ENCODE data around the gene B9D2. TPM values are rescaled to one million over a fixed set of nuclear protein-coding genes. Genes with fewer than 3 reads are reported as not detected.

The B9D2 gene
- total and polyA plus RNA-seq, 4 donors: 1.6 to 13.5 (median 4.8) TPM

- Histone ChIP-seq H3K27ac (ENCODE audit: low read depth in 1 of 2, low read length in 2 of 2) (no peak overlapping the region), H3K9me3 (ENCODE audit: control insufficient read depth, low read length) (no peaks in the 10 kb centered on the region), H3K36me3 (ENCODE audit: control insufficient read depth in 1 of 2, insufficient read depth in 2 of 2, low read length in 1 of 2) (peaks cover 0 to 6% of the 10 kb centered on the region in 2 donors), H3K4me1 (ENCODE audit: control insufficient read depth in 1 of 2, insufficient read depth in 2 of 2, low read length in 2 of 2) (no peaks in the 10 kb centered on the region), H3K4me3 (ENCODE audit: low read length in 2 of 2) (no peak overlapping the region), H3K27me3 (ENCODE audit: control insufficient read depth in 1 of 2, insufficient read depth in 2 of 2, low read length in 1 of 2) (no peaks in the 10 kb centered on the region)
- 97% methylated on average over 2 of the region's 2 CpGs for WGBS, 2 donors
- DNase-seq (no peak), ATAC-seq (ENCODE audit: low FRiP score) (no peak)
- intact Hi-C loops (cut with DNase I): no loop called here
These were observed 19.8 kb downstream of the B9D2 start for GRCh38 chr19:41344162-41344561.

- no peak overlapping the region for H3K4me3 ChIP-seq (ENCODE audit: low read length in 2 of 2)
- intact Hi-C loops (cut with DNase I): no loop called here
- H3K27ac ChIP-seq (ENCODE audit: low read depth in 1 of 2, low read length in 2 of 2): no peak overlapping the region
- 92 to 94% methylated on average over 20 of the region's 20 CpGs for WGBS, 2 donors
- ATAC-seq (ENCODE audit: low FRiP score) (peak; percentile 52), DNase-seq (no peak)
- H3K9me3 ChIP-seq (ENCODE audit: control insufficient read depth, low read length): no peaks in the 10 kb centered on the region
- peaks cover 2 to 6% of the 10 kb centered on the region in 2 donors for H3K36me3 ChIP-seq (ENCODE audit: control insufficient read depth in 1 of 2, insufficient read depth in 2 of 2, low read length in 1 of 2)
- H3K4me1 ChIP-seq (ENCODE audit: control insufficient read depth in 1 of 2, insufficient read depth in 2 of 2, low read length in 2 of 2): no peaks in the 10 kb centered on the region
- H3K27me3 ChIP-seq (ENCODE audit: control insufficient read depth in 1 of 2, insufficient read depth in 2 of 2, low read length in 1 of 2): no peaks in the 10 kb centered on the region
These were observed 22.1 kb downstream of the B9D2 start for GRCh38 chr19:41341669-41342490.

GRCh38 chr19:41339936-41340335, 24.0 kb downstream of the B9D2 start:
- DNase-seq: no peak
- no peaks in the 10 kb centered on the region for H3K27me3 ChIP-seq (ENCODE audit: control insufficient read depth in 1 of 2, insufficient read depth in 2 of 2, low read length in 1 of 2)
- no peak overlapping the region for H3K4me3 ChIP-seq (ENCODE audit: low read length in 2 of 2)
- ATAC-seq (ENCODE audit: low FRiP score): no peak
- peaks cover 2 to 6% of the 10 kb centered on the region in 2 donors for H3K36me3 ChIP-seq (ENCODE audit: control insufficient read depth in 1 of 2, insufficient read depth in 2 of 2, low read length in 1 of 2)
- 93 to 95% methylated on average over 5 of the region's 5 CpGs for WGBS, 2 donors
- intact Hi-C loops (cut with DNase I): no loop called here
- H3K27ac ChIP-seq (ENCODE audit: low read depth in 1 of 2, low read length in 2 of 2): no peak overlapping the region
- H3K9me3 ChIP-seq (ENCODE audit: control insufficient read depth, low read length): no peaks in the 10 kb centered on the region
- no peaks in the 10 kb centered on the region for H3K4me1 ChIP-seq (ENCODE audit: control insufficient read depth in 1 of 2, insufficient read depth in 2 of 2, low read length in 2 of 2)

- 93 to 95% methylated on average over 10 of the region's 10 CpGs for WGBS, 2 donors
These were observed 28.5 kb downstream of the B9D2 start for GRCh38 chr19:41335467-41335866.

GRCh38 chr19:41334793-41335192, 29.2 kb downstream of the B9D2 start:
- H3K27ac ChIP-seq (ENCODE audit: low read depth in 1 of 2, low read length in 2 of 2): no peak overlapping the region
- 83 to 86% methylated on average over 5 of the region's 5 CpGs for WGBS, 2 donors
- no peaks in the 10 kb centered on the region for H3K9me3 ChIP-seq (ENCODE audit: control insufficient read depth, low read length)
- H3K4me1 ChIP-seq (ENCODE audit: control insufficient read depth in 1 of 2, insufficient read depth in 2 of 2, low read length in 2 of 2): no peaks in the 10 kb centered on the region
- DNase-seq (no peak), ATAC-seq (ENCODE audit: low FRiP score) (no peak)
- intact Hi-C loops (cut with DNase I): no loop called here
- no peaks in the 10 kb centered on the region for H3K27me3 ChIP-seq (ENCODE audit: control insufficient read depth in 1 of 2, insufficient read depth in 2 of 2, low read length in 1 of 2)
- peaks cover 2% of the 10 kb centered on the region in 2 donors for H3K36me3 ChIP-seq (ENCODE audit: control insufficient read depth in 1 of 2, insufficient read depth in 2 of 2, low read length in 1 of 2)
- H3K4me3 ChIP-seq (ENCODE audit: low read length in 2 of 2): no peak overlapping the region

More at GRCh38 chr19:41335467-41335866, 28.5 kb downstream of the B9D2 start:
- ATAC-seq (ENCODE audit: low FRiP score) (no peak), DNase-seq (no peak)
- no peaks in the 10 kb centered on the region for H3K4me1 ChIP-seq (ENCODE audit: control insufficient read depth in 1 of 2, insufficient read depth in 2 of 2, low read length in 2 of 2)
- no peaks in the 10 kb centered on the region for H3K9me3 ChIP-seq (ENCODE audit: control insufficient read depth, low read length)
- no peak overlapping the region for H3K27ac ChIP-seq (ENCODE audit: low read depth in 1 of 2, low read length in 2 of 2)
- intact Hi-C loops (cut with DNase I): no loop called here
- H3K27me3 ChIP-seq (ENCODE audit: control insufficient read depth in 1 of 2, insufficient read depth in 2 of 2, low read length in 1 of 2): no peaks in the 10 kb centered on the region
- no peak overlapping the region for H3K4me3 ChIP-seq (ENCODE audit: low read length in 2 of 2)
- H3K36me3 ChIP-seq (ENCODE audit: control insufficient read depth in 1 of 2, insufficient read depth in 2 of 2, low read length in 1 of 2): peaks cover 2% of the 10 kb centered on the region in 2 donors

- H3K4me1 ChIP-seq (ENCODE audit: control insufficient read depth in 1 of 2, insufficient read depth in 2 of 2, low read length in 2 of 2): no peaks in the 10 kb centered on the region
- 90 to 92% methylated on average over 5 of the region's 5 CpGs for WGBS, 2 donors
- H3K36me3 ChIP-seq (ENCODE audit: control insufficient read depth in 1 of 2, insufficient read depth in 2 of 2, low read length in 1 of 2): peaks cover 0 to 2% of the 10 kb centered on the region in 2 donors
These were observed 31.5 kb downstream of the B9D2 start for GRCh38 chr19:41332468-41332867.

GRCh38 chr19:41332000-41332399, 31.9 kb downstream of the B9D2 start:
- Histone ChIP-seq H3K27me3 (ENCODE audit: control insufficient read depth in 1 of 2, insufficient read depth in 2 of 2, low read length in 1 of 2) (no peaks in the 10 kb centered on the region), H3K4me3 (ENCODE audit: low read length in 2 of 2) (no peak overlapping the region), H3K4me1 (ENCODE audit: control insufficient read depth in 1 of 2, insufficient read depth in 2 of 2, low read length in 2 of 2) (no peaks in the 10 kb centered on the region), H3K9me3 (ENCODE audit: control insufficient read depth, low read length) (no peaks in the 10 kb centered on the region), H3K36me3 (ENCODE audit: control insufficient read depth in 1 of 2, insufficient read depth in 2 of 2, low read length in 1 of 2) (peaks cover 0 to 2% of the 10 kb centered on the region in 2 donors), H3K27ac (ENCODE audit: low read depth in 1 of 2, low read length in 2 of 2) (no peak overlapping the region)
- WGBS, 2 donors: 86 to 90% methylated on average over 16 of the region's 16 CpGs
- intact Hi-C loops (cut with DNase I): no loop called here
- ATAC-seq (ENCODE audit: low FRiP score) (no peak), DNase-seq (no peak)

More at GRCh38 chr19:41332468-41332867, 31.5 kb downstream of the B9D2 start:
- intact Hi-C loops (cut with DNase I): no loop called here
- Histone ChIP-seq H3K9me3 (ENCODE audit: control insufficient read depth, low read length) (no peaks in the 10 kb centered on the region), H3K4me3 (ENCODE audit: low read length in 2 of 2) (no peak overlapping the region), H3K27ac (ENCODE audit: low read depth in 1 of 2, low read length in 2 of 2) (no peak overlapping the region), H3K27me3 (ENCODE audit: control insufficient read depth in 1 of 2, insufficient read depth in 2 of 2, low read length in 1 of 2) (no peaks in the 10 kb centered on the region)
- ATAC-seq (ENCODE audit: low FRiP score) (no peak), DNase-seq (no peak)

GRCh38 chr19:41330946-41331678, 32.8 kb downstream of the B9D2 start:
- intact Hi-C loops (cut with DNase I): no loop called here
- ATAC-seq (ENCODE audit: low FRiP score) (no peak), DNase-seq (no peak)
- 76 to 83% methylated on average over 35 to 47 of the region's 47 CpGs for WGBS, 2 donors
- Histone ChIP-seq H3K27me3 (ENCODE audit: control insufficient read depth in 1 of 2, insufficient read depth in 2 of 2, low read length in 1 of 2) (no peaks in the 10 kb centered on the region), H3K36me3 (ENCODE audit: control insufficient read depth in 1 of 2, insufficient read depth in 2 of 2, low read length in 1 of 2) (peaks cover 0 to 2% of the 10 kb centered on the region in 2 donors), H3K9me3 (ENCODE audit: control insufficient read depth, low read length) (no peaks in the 10 kb centered on the region), H3K27ac (ENCODE audit: low read depth in 1 of 2, low read length in 2 of 2) (no peak overlapping the region), H3K4me3 (ENCODE audit: low read length in 2 of 2) (no peak overlapping the region), H3K4me1 (ENCODE audit: control insufficient read depth in 1 of 2, insufficient read depth in 2 of 2, low read length in 2 of 2) (no peaks in the 10 kb centered on the region)

Data from aorta (tissue), 5 donors.